Pons (tissue), 1 donor: ENCODE measurements around the gene ANXA7.

ENCODE experiments used
- DNase-seq: peaks from one replicate; pipeline ENCODE4 v3.0.0-alpha.2; 2016; ENCODE audit warnings: low spot score

ANXA7 gene

GRCh38 chr10:73413528-73414229 lies at the start of gene ANXA7:
Gene ANXA7, minus strand, starts transcription at chr10:73414058. Its CDS starts 13,202 bp downstream, at chr10:73400856.
- DNase-seq: peak; percentile 88

- DNase-seq: no peak
Observed at GRCh38 chr10:73460897-73461296, 47.0 kb upstream of the ANXA7 start.

DNA sequence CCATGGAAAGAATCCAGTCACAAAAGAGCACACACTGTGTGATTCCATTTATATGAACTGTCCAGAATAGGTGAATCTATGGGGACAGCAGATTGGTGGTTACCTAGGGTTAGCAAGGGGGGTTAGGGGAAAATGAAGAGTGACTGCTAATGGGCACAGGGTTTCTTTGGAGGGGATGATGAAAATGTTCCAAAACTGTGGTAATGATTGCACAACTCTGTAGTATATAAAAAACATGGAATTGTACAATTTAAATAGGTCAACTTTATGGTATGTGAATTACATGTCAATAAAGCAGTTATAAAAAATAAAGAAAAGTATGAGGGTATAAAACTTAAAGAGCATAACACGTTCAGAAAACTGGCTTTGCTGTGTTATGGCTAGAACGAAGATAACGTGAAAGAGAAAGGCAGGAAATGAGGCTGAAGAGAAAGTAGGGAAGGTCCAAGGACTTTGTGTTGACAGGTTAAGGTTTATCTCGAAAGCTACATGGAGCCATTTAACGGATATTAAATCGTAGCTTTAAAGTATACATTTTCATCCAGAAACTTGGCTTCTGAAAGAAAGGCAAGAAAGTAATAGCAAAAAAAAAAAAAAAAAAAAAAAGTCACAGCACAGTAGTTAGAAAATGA lies 45.9 kb upstream of the ANXA7 start:
- DNase-seq: no peak

GRCh38 chr10:73456187-73456890 lies 42.5 kb upstream of the ANXA7 start:
- no peak for DNase-seq

- DNase-seq: no peak
Observed at GRCh38 chr10:73449113-73449512, 35.3 kb upstream of the ANXA7 start.

GRCh38 chr10:73448384-73448783 lies 34.5 kb upstream of the ANXA7 start:
- DNase-seq: no peak

- DNase-seq: no peak
Observed at GRCh38 chr10:73446926-73447325, 33.1 kb upstream of the ANXA7 start.

DNA sequence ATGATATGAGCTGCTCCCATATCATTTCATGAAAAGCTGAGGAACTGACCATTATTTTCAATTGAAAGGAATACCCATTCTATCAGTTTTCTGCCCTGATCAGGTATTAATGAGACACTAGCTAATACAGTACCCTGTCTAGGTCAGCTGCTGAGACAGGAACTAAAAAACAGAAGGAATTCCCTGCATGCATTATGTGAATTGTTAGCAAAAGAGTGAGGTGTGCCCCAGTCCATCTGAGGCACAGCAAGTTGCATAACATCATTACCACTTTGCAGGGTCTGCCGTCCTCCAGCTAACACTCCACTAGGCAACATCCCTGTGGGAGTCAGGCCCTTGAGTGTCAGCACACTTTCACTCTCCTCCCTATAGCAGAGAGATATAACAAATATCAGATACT lies 30.6 kb upstream of the ANXA7 start:
- DNase-seq: no peak

GRCh38 chr10:73439605-73440312 lies 25.9 kb upstream of the ANXA7 start:
- no peak for DNase-seq

- no peak for DNase-seq
Observed at GRCh38 chr10:73439055-73439454, 25.2 kb upstream of the ANXA7 start.

GRCh38 chr10:73433538-73433867 lies 19.6 kb upstream of the ANXA7 start, which contains the start of gene MSS51:
Gene MSS51, minus strand, starts transcription at chr10:73433561. Its CDS starts 5,277 bp downstream, at chr10:73428284.
- DNase-seq: no peak

DNA sequence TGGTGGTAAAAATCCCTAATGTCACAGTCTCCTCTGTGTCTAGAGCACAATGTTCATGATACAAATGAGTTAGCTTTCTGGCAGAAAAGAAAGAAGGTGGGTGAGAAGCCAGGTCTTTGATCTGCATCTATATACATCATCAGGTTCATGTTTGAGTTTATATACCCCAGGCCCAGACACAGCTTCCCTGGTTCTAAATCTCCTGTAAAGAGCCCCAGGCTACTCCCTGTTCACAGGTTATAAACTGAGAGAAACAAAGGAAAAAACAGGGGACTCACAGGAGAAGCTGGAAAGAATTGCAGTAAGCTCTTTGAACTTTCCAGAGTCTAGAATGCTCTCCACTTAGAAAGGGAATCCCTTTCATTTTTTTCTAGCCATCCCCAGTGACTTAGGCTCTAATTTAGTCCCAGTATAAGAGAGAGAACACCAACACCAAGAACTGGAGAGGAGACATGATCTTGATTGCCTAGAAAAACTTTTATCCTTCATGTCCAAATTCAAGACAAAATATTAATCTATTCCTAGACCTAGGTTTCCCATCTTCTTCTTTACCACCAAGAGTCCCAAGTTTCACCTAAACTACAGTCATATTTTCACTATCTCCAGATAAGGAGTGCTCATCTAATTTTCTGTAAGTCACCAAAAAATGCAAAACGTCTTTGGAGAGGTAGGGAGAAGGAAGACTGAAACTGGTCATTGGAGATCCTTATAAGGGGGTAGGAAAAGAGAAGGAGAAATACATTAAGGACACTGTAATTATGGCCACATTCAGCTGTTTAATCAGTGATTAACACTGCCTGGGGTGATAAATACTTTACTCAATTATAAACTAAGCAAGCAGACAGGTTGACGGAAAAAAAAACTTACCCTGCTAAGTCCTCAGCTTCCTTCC lies 19.0 kb upstream of the ANXA7 start:
- no peak for DNase-seq

- DNase-seq: no peak
Observed at GRCh38 chr10:73426318-73426717, 12.5 kb upstream of the ANXA7 start.

DNA sequence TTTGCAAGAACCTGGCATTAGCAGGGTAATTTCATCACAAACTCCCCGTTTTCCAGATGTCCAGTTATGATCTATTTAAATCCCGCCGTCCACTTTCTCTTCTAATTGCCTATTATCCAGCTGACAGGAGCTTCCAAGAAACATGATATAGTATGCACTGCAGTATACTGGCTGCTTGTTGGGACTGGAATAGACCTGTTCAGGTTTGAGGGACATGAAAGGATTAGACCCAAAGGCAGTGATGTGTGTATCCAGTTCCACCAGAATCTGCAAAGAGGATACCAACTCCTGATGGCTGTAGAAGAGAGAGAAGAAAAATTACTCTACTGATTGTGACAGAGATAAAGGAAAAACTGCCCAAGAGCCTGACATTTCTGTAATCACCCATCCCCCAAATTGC lies 10.6 kb upstream of the ANXA7 start:
- DNase-seq: no peak

DNA sequence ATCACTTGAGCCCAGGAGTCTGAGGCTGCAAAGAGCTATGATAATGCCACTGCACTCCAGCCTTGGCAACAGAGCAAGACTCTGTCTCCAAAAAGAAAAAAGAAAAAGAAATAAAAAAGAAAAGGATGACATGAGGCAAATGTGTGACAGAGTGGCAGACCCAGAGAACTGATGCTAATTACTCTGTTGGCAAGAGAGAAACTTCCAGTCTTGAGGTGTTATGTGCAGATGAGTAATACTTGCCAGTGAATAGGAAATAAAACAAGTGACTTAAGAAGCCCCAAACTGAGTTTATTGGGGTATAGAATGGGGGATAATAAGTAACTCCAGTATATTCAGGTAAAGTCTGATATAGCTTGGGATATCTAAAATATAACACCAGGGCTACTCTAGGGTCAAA lies 9.5 kb upstream of the ANXA7 start:
- DNase-seq: no peak

GRCh38 chr10:73416571-73416970 lies 2.7 kb upstream of the ANXA7 start:
- no peak for DNase-seq

DNA sequence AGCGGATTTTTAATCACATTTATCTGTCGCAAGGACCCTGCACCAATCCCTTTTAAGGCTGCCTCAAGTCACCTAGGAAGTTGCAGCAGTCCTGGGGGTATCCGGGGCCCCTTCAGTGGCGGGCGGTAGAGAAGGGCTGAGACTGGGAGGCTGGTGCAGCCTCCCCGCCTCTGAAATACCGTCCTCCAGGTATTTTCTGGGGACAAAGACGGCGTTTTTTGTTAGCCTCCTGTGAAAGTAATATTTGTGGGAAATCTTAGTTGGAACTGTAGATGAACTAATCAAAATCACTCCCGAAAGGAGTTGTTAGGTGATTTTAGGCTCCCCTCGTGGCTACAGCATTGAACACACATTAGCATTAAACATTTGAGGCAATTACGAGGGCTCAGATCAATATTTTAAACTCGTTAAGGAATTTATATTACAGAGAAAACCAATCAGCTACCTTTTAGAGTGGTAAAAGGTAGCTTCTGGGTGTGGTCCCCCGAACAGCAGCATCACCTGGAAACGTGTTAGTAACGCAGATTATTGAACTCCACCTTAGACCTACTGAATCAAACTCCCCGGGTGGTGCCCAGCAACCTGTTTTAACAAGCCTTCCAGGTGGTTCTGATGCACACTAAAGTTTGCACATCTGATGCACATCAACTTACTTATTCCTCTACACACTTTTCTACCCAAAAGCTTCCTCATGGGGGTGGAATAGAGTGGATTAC lies 530 bp upstream of the ANXA7 start:
- DNase-seq: peak; percentile 6

- DNase-seq: peak; percentile 41
Observed at GRCh38 chr10:73413108-73413527, 740 bp downstream of the ANXA7 start.

DNA sequence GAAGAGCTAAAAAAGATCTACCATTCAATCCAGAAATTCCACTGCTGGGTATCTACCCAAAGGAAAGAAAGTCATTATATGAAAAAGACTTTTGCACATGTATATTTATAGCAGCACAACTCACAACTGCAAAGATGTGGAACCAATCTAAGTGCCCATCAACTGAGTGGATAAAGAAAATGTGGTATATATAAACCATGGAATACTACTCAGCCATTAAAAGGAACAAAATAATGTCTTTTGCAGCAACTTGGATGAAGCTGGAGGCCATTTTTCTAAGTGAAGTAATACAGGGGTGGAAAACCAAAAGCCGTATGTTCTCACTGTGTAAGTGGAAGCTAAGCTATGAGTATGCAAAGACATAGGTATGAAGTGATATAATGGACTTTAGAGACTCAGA lies 3.0 kb downstream of the ANXA7 start:
- DNase-seq: no peak

DNA sequence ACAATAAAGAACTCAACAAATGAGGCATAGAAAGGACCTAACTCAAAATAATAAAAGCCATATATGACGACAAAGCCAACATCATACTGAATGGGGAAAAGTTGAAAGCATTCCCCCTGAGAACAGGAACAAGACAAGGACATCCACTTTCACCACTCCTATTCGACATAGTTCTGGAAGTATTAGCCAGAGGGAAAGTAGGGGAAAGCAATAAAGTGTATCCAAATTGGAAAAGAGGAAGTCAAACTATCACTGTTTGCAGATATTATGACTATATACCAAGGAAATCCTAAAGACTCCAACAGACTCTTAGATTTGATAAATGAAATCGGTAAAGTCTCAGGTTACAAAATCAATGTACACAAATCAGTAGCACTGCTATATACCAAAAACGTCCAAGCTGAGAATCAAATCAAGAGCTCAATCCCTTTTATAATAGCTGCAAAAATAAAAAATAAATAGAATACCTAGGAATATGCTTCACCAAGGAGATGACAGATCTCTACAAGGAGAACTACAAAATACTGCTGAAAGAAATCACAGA lies 4.8 kb downstream of the ANXA7 start:
- DNase-seq: no peak

GRCh38 chr10:73408061-73408460 lies 5.8 kb downstream of the ANXA7 start:
- no peak for DNase-seq
